DOHH2 (cell line): ENCODE data around the gene SPECC1L.

Source experiments
- EZH2phosphoT487 ChIP-seq: fragments of 200-600 bp; sonication (generic); IDR thresholded peaks from 2 replicates; pipeline ENCODE4 v1.6.1; 2017; ENCODE audit warnings: borderline replicate concordance, mild to moderate bottlenecking, antibody characterized with exemption, low read length, moderate library complexity, mixed read lengths
- TF ChIP-seq, protein P1 (sequence below): fragments of 200-600 bp; sonication (generic); IDR thresholded peaks from one replicate; pipeline ENCODE4 v1.5.1; 2014; ENCODE audit warnings: antibody characterized with exemption, mild to moderate bottlenecking, low read depth, low read length; ENCODE audit not compliant: poor library complexity, severe bottlenecking

DNA sequence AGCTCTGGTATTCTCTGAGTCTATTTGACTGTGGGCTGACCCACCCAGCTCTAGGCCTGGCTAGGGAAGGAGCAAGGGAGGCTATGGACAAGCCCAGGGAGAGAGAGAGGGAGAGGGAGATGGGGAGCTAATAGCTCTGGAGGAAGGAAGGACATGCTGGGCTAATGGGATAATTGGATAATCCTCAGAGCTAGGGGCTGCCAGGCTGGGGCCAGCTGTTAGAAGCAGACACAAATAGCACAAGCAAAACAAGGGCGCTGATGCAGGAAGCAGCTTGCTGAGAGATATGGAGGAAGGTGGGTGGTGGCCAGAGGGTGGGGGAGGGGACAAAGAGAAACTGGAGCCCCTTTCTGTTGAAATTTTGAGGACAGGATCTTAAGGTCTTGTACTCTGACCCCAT lies 180.0 kb downstream of the SPECC1L start:
- TF ChIP-seq, protein P1, sequence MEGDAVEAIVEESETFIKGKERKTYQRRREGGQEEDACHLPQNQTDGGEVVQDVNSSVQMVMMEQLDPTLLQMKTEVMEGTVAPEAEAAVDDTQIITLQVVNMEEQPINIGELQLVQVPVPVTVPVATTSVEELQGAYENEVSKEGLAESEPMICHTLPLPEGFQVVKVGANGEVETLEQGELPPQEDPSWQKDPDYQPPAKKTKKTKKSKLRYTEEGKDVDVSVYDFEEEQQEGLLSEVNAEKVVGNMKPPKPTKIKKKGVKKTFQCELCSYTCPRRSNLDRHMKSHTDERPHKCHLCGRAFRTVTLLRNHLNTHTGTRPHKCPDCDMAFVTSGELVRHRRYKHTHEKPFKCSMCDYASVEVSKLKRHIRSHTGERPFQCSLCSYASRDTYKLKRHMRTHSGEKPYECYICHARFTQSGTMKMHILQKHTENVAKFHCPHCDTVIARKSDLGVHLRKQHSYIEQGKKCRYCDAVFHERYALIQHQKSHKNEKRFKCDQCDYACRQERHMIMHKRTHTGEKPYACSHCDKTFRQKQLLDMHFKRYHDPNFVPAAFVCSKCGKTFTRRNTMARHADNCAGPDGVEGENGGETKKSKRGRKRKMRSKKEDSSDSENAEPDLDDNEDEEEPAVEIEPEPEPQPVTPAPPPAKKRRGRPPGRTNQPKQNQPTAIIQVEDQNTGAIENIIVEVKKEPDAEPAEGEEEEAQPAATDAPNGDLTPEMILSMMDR, result no peak
- TF ChIP-seq EZH2phosphoT487, result no peak
